HepG2 (cell line): ENCODE measurements around the gene CNTROB. TPM values are rescaled to one million over a fixed set of nuclear protein-coding genes. Genes with fewer than 3 reads are reported as not detected.
A peak's percentile ranks its signal among the peaks of the same experiment; 100 is the strongest.

ENCODE experiments used
- ATAC-seq: fragments of 200-7000 bp; cut with Tn5 transposase; 3 replicates; pipeline ENCODE4 v1.9.1; 2020; ENCODE audit warnings: mild to moderate bottlenecking, moderate library complexity
- BruUV-seq: library from RNA; stranded (reverse); fragments of 400-500 nt; replicated peaks from 2 replicates; lab custom pipeline; 2021; lab: Mats Ljungman, UMichigan
- CTCF ChIA-PET: fragments of 300-600 bp; formaldehyde crosslinking; extraction: SDS; loops from one replicate; lab custom pipeline; 2021; ENCODE audit warnings: low total read pairs, inconsistent platforms, low intra/inter-chr PET ratio; lab: Yijun Ruan, JAX
- POLR2A ChIA-PET: fragments of 350-600 bp; sonication (Branson Sonifier 250); formaldehyde crosslinking; loops from one replicate; lab custom pipeline; 2020; ENCODE audit warnings: antibody characterized with exemption, inconsistent platforms; lab: Yijun Ruan, JAX
- DNase-seq: peaks from one replicate; pipeline ENCODE4 v3.0.0-alpha.2; 2015; ENCODE audit warnings: low spot score
- FAIRE-seq: peaks from 3 replicates; lab custom pipeline; 2011; peaks lifted over from hg19 to GRCh38; lab: Jason Lieb, UNC
- H2AFZ ChIP-seq: one replicate; pipeline ENCODE4 v1.6.1; 2011; ENCODE audit warnings: low read length, inconsistent platforms
- H3K27ac ChIP-seq: fragments of 300-600 bp; 3 replicates; pipeline ENCODE4 v1.8.0; 2011; ENCODE audit warnings: mixed run types, mild to moderate bottlenecking, mixed read lengths, low read length, inconsistent platforms; ENCODE audit not compliant: insufficient read depth; ENCODE audit errors: extremely low read length
- H3K27me3 ChIP-seq, 2 experiments: fragments of 200-600 bp in 1 of 2; 2 replicates in 1 of 2; 3 replicates in 1 of 2; pipeline versions ENCODE4 v1.6.0 to v1.8.0; 2011; ENCODE audit warnings: low read length in 2 of 2, mild to moderate bottlenecking in 2 of 2, moderate library complexity in 2 of 2, inconsistent platforms in 1 of 2; ENCODE audit not compliant: insufficient read depth in 2 of 2, control insufficient read depth in 1 of 2
- H3K36me3 ChIP-seq, 2 experiments: fragments of 200-600 bp in 1 of 2; replicated peaks in 1 of 2; 2 replicates in 1 of 2; 3 replicates in 1 of 2; pipeline versions ENCODE4 v1.5.1 to v1.8.0; 2011; ENCODE audit warnings: low read length in 2 of 2, inconsistent platforms in 1 of 2; ENCODE audit not compliant: insufficient read depth in 2 of 2, control insufficient read depth in 1 of 2
- H3K4me1 ChIP-seq: 2 replicates; pipeline ENCODE4 v1.5.1; 2012; ENCODE audit warnings: low read length, inconsistent platforms; ENCODE audit not compliant: insufficient read depth
- H3K4me2 ChIP-seq: 2 replicates; pipeline ENCODE4 v1.6.0; 2011; ENCODE audit warnings: low read depth, low read length, inconsistent platforms
- H3K4me3 ChIP-seq, 3 experiments: fragments of 200-600 bp in 1 of 3; sonication (generic), shearing (Covaris generic) in 1 of 3; replicated peaks in 1 of 3; 2 replicates each; pipeline ENCODE4 v1.5.1; 2011 to 2016; ENCODE audit warnings: low read length in 3 of 3, inconsistent platforms in 2 of 3, low read depth in 2 of 3, mild to moderate bottlenecking in 2 of 3, control low read depth in 1 of 3, mixed read lengths in 1 of 3; ENCODE audit not compliant: insufficient read depth in 1 of 3
- H3K79me2 ChIP-seq: one replicate; pipeline ENCODE4 v1.6.1; 2011; ENCODE audit warnings: low read length, inconsistent platforms; ENCODE audit not compliant: insufficient read depth
- H3K9ac ChIP-seq: 2 replicates; pipeline ENCODE4 v1.6.0; 2011; ENCODE audit warnings: mild to moderate bottlenecking, low read depth, low read length, inconsistent platforms; ENCODE audit not compliant: insufficient read depth
- H3K9me3 ChIP-seq: 2 replicates; pipeline ENCODE4 v1.5.1; 2012; ENCODE audit warnings: mild to moderate bottlenecking, low read length
- H4K20me1 ChIP-seq: 2 replicates; pipeline ENCODE4 v1.6.0; 2011; ENCODE audit warnings: inconsistent platforms, mild to moderate bottlenecking, low read length, moderate library complexity; ENCODE audit not compliant: insufficient read depth
- ATF1 ChIP-seq: IDR thresholded peaks from 2 replicates; pipeline ENCODE4 v1.6.1; 2016; ENCODE audit warnings: mild to moderate bottlenecking, control low read depth
- CEBPB ChIP-seq: IDR thresholded peaks from 2 replicates; pipeline ENCODE4 v1.6.1; 2011; ENCODE audit warnings: low read depth, low read length, improper control_type of control experiment, borderline replicate concordance
- U2AF2 ChIP-seq: fragments of 200-400 bp; formaldehyde crosslinking; IDR thresholded peaks from 2 replicates; pipeline ENCODE4 v1.6.1; 2017; ENCODE audit warnings: low read depth, mild to moderate bottlenecking, low read length
- WGBS: methylation state at CpG from one replicate; pipeline ENCODE4 v1.1.6; 2017; ENCODE audit warnings: low lambda C conversion rate; 5-methylcytosine and 5-hydroxymethylcytosine counted together
- in situ Hi-C: cut with HindIII; loops from 2 replicates; pipeline ENCODE4 v1.10.0; 2017; ENCODE audit warnings: low pct_unique_long_range_greater_than_20kb; ENCODE audit not compliant: extremely low pct_ligation_motif_present
- intact Hi-C: fragments of 100-400 bp; cut with micrococcal nuclease; formaldehyde crosslinking; loops from one replicate; pipeline ENCODE4 v1.10.0; 2022; ENCODE audit not compliant: unreplicated experiment
- polyA plus RNA-seq, 8 experiments: library from polyadenylated mRNA; depleted of rRNA in 3 of 8; stranded (reverse) in 7 of 8; unstranded in 1 of 8; fragments of >200 nt; fragmentation: Illumina TruSeq in 4 of 8; extraction: Trizol in 4 of 8; gene quantifications; 2 replicates each; pipeline versions ENCODE4 v1.2.1 to v1.2.3, GENCODE V29; 2011 to 2016; ENCODE audit warnings: low read depth in 4 of 8, missing spikeins in 1 of 8, mixed read lengths in 1 of 8; ENCODE audit not compliant: insufficient read depth in 1 of 8
- total RNA-seq, 5 experiments: library from RNA; depleted of rRNA; stranded (reverse); fragments of >200 nt; fragmentation: Illumina TruSeq; extraction: Trizol; gene quantifications; 2 replicates each; pipeline ENCODE4 v1.2.3, GENCODE V29; 2016; ENCODE audit warnings: low read depth in 1 of 5
- TF ChIP-seq, protein P1 (sequence below): IDR thresholded peaks from 2 replicates; pipeline ENCODE4 v1.6.1; 2012; ENCODE audit warnings: low read length, improper control_type of control experiment
- TF ChIP-seq, protein P2 (sequence below): sonication (generic); formaldehyde crosslinking; IDR thresholded peaks from 2 replicates; pipeline ENCODE4 v1.5.0; 2020; ENCODE audit warnings: mild to moderate bottlenecking, missing genetic modification reagents
- TF ChIP-seq, protein P3 (sequence below): sonication (generic); formaldehyde crosslinking; IDR thresholded peaks from 2 replicates; pipeline ENCODE4 v1.9.0; 2022; ENCODE audit warnings: missing genetic modification reagents, mild to moderate bottlenecking, borderline replicate concordance
- TF ChIP-seq, protein P4 (sequence below): IDR thresholded peaks from 2 replicates; pipeline ENCODE4 v1.6.1; 2016; ENCODE audit warnings: low read depth, borderline replicate concordance
- TF ChIP-seq, protein P5 (sequence below): IDR thresholded peaks from 2 replicates; pipeline ENCODE4 v1.6.1; 2018; ENCODE audit warnings: missing genetic modification reagents

The CNTROB gene
- total and polyA plus RNA-seq, 2 of the 13 experiments (the other 11 are each of a cell fraction or from before 2014, with no cell fraction given), result 21.2 to 24.1 TPM

DNA sequence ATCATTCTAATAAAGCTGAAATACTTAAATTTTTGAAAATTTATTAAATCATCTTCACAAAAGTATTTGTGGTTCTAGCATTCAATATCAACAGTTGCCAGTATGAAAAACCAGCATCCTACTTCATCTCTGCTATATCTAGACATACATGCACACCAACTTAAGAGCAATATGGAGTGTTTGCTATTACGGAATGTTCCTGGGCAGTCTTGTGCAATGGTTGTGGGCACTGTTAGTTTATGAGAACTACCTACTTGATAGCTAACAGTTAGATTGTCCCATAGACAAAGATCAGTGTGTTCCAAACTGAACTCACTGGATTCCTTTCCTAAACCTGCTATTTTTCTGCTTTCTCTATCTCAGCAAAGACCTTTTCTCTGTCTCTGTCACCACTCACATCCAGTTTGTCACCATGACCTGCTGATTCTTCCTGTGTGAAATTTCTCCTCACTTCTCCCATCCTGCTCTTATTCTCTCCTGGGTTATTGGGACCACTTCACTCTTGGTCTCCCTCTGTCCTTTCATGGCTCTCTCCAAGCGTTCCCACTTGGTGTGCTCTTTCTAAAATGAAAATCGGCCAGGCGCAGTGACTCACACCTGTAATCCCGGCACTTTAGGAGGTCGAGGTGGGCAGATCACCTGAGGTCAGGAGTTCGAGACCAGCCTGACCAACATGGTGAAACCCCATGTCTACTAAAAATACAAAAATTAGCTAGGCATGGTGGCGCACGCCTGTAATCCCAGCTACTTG is 27.7 kb downstream of the CNTROB start:
- H3K27ac ChIP-seq, result no peak overlapping the region
- no peaks in the 10 kb centered on the region for H3K36me3 ChIP-seq
- peak; percentile 73 for TF ChIP-seq CEBPB
- TF ChIP-seq, protein P1, sequence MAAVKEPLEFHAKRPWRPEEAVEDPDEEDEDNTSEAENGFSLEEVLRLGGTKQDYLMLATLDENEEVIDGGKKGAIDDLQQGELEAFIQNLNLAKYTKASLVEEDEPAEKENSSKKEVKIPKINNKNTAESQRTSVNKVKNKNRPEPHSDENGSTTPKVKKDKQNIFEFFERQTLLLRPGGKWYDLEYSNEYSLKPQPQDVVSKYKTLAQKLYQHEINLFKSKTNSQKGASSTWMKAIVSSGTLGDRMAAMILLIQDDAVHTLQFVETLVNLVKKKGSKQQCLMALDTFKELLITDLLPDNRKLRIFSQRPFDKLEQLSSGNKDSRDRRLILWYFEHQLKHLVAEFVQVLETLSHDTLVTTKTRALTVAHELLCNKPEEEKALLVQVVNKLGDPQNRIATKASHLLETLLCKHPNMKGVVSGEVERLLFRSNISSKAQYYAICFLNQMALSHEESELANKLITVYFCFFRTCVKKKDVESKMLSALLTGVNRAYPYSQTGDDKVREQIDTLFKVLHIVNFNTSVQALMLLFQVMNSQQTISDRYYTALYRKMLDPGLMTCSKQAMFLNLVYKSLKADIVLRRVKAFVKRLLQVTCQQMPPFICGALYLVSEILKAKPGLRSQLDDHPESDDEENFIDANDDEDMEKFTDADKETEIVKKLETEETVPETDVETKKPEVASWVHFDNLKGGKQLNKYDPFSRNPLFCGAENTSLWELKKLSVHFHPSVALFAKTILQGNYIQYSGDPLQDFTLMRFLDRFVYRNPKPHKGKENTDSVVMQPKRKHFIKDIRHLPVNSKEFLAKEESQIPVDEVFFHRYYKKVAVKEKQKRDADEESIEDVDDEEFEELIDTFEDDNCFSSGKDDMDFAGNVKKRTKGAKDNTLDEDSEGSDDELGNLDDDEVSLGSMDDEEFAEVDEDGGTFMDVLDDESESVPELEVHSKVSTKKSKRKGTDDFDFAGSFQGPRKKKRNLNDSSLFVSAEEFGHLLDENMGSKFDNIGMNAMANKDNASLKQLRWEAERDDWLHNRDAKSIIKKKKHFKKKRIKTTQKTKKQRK, result no peak
- TF ChIP-seq ATF1 (CRISPR knock-in tag), result no peak
- H3K4me2 ChIP-seq, result no peak overlapping the region
- in situ Hi-C loops, result no loop called here
- 0 out of 5 replicates have a peak, but pooled peaks cover 0 to 7% of the 10 kb centered on the region in 2 experiments for H3K27me3 ChIP-seq
- H4K20me1 ChIP-seq, result no peaks in the 10 kb centered on the region
- BruUV-seq, result no TSS peak
- H3K4me1 ChIP-seq, result no peaks in the 10 kb centered on the region
- intact Hi-C loops, result no loop called here
- no peaks in the 10 kb centered on the region for H3K79me2 ChIP-seq
- no peak overlapping the region for H2AFZ ChIP-seq
- H3K4me3 ChIP-seq, result no peak overlapping the region
- POLR2A ChIA-PET, result no interaction called here
- CTCF ChIA-PET, result no interaction called here
- no peaks in the 10 kb centered on the region for H3K9me3 ChIP-seq
- no peak for FAIRE-seq
- no peak overlapping the region for H3K9ac ChIP-seq
- 47% methylated on average over 9 of the region's 9 CpGs for WGBS
- no peak for ATAC-seq
- DNase-seq, result peak; percentile 8

DNA sequence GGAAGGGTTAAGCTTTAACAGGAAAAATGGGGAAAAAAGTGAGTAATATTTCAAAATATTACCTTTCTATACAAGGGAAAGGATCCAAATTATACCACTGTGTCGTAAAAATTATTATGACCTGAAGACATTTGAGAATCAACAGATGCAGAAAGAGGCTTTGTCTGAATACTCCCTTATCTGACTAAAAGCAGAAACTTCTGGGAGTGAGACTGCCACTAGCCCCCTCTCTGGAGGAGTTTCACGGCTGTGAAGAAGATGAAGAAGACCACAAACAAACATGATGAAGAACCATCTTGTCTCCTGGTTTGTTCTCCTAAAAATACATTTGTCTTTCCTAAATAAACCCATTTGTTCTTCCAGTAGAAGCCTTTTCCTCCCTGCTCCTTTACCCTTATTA is 29.4 kb downstream of the CNTROB start:
- no peak overlapping the region for H3K27ac ChIP-seq
- WGBS, result 0% methylated on average over 2 of the region's 2 CpGs
- intact Hi-C loops (no loop called here), in situ Hi-C loops (no loop called here)
- no peak for ATAC-seq
- ChIA-PET POLR2A (no interaction called here), CTCF (no interaction called here)
- H4K20me1 ChIP-seq, result no peaks in the 10 kb centered on the region
- H3K36me3 ChIP-seq, result no peaks in the 10 kb centered on the region
- H3K9me3 ChIP-seq, result no peaks in the 10 kb centered on the region
- no TSS peak for BruUV-seq
- no peak overlapping the region for H3K4me3 ChIP-seq
- H3K79me2 ChIP-seq, result no peaks in the 10 kb centered on the region
- 0 out of 5 replicates have a peak, but pooled peaks cover 0 to 7% of the 10 kb centered on the region in 2 experiments for H3K27me3 ChIP-seq
- H3K4me2 ChIP-seq, result no peak overlapping the region
- H2AFZ ChIP-seq, result no peak overlapping the region
- FAIRE-seq, result no peak
- no peak for DNase-seq
- no peak overlapping the region for H3K9ac ChIP-seq
- H3K4me1 ChIP-seq, result no peaks in the 10 kb centered on the region
- TF ChIP-seq, protein P2, sequence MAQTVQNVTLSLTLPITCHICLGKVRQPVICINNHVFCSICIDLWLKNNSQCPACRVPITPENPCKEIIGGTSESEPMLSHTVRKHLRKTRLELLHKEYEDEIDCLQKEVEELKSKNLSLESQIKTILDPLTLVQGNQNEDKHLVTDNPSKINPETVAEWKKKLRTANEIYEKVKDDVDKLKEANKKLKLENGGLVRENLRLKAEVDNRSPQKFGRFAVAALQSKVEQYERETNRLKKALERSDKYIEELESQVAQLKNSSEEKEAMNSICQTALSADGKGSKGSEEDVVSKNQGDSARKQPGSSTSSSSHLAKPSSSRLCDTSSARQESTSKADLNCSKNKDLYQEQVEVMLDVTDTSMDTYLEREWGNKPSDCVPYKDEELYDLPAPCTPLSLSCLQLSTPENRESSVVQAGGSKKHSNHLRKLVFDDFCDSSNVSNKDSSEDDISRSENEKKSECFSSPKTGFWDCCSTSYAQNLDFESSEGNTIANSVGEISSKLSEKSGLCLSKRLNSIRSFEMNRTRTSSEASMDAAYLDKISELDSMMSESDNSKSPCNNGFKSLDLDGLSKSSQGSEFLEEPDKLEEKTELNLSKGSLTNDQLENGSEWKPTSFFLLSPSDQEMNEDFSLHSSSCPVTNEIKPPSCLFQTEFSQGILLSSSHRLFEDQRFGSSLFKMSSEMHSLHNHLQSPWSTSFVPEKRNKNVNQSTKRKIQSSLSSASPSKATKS (CRISPR knock-in tag), result no peak
- TF ChIP-seq, protein P3, sequence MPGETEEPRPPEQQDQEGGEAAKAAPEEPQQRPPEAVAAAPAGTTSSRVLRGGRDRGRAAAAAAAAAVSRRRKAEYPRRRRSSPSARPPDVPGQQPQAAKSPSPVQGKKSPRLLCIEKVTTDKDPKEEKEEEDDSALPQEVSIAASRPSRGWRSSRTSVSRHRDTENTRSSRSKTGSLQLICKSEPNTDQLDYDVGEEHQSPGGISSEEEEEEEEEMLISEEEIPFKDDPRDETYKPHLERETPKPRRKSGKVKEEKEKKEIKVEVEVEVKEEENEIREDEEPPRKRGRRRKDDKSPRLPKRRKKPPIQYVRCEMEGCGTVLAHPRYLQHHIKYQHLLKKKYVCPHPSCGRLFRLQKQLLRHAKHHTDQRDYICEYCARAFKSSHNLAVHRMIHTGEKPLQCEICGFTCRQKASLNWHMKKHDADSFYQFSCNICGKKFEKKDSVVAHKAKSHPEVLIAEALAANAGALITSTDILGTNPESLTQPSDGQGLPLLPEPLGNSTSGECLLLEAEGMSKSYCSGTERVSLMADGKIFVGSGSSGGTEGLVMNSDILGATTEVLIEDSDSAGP, result no peak
- TF ChIP-seq U2AF2, result no peak
- TF ChIP-seq, protein P4, sequence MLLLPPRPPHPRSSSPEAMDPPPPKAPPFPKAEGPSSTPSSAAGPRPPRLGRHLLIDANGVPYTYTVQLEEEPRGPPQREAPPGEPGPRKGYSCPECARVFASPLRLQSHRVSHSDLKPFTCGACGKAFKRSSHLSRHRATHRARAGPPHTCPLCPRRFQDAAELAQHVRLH (CRISPR knock-in tag), result no peak
- TF ChIP-seq, protein P5, sequence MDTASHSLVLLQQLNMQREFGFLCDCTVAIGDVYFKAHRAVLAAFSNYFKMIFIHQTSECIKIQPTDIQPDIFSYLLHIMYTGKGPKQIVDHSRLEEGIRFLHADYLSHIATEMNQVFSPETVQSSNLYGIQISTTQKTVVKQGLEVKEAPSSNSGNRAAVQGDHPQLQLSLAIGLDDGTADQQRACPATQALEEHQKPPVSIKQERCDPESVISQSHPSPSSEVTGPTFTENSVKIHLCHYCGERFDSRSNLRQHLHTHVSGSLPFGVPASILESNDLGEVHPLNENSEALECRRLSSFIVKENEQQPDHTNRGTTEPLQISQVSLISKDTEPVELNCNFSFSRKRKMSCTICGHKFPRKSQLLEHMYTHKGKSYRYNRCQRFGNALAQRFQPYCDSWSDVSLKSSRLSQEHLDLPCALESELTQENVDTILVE (CRISPR knock-in tag), result no peak
